Sigmoid colon (tissue), 7 donors: Measurements from ENCODE around the gene PDGFRA. TPM values are rescaled to one million over a fixed set of nuclear protein-coding genes. Genes with fewer than 3 reads are reported as not detected.

Experiments used
- DNase-seq: peaks from one replicate; pipeline ENCODE4 v3.0.0-alpha.2; 2019
- H3K27ac ChIP-seq, 4 donors: fragments of 200-600 bp; sonication (generic); one replicate each; pipeline ENCODE4 v1.5.1; 2016 to 2019; ENCODE audit warnings: mild to moderate bottlenecking in 1 of 4
- H3K27me3 ChIP-seq, 3 donors: fragments of 200-600 bp; sonication (generic); one replicate each; pipeline ENCODE4 v1.5.1; 2019; ENCODE audit warnings: mild to moderate bottlenecking in 1 of 3
- H3K36me3 ChIP-seq, 4 donors: fragments of 200-600 bp; sonication (generic); one replicate each; pipeline ENCODE4 v1.5.1; 2016 to 2019
- H3K4me1 ChIP-seq, 4 donors: fragments of 200-600 bp; sonication (generic); one replicate each; pipeline ENCODE4 v1.5.1; 2017 to 2019
- H3K4me3 ChIP-seq, 4 donors: fragments of 200-600 bp; sonication (generic); one replicate each; pipeline ENCODE4 v1.5.1; 2017 to 2019; ENCODE audit warnings: mild to moderate bottlenecking in 2 of 4, moderate library complexity in 1 of 4
- H3K9me3 ChIP-seq, 4 donors: fragments of 200-600 bp in 3 of 4; sonication (generic) in 3 of 4; one replicate each; pipeline versions ENCODE4 v1.5.1 to v1.6.1; 2013 to 2019
- EP300 ChIP-seq, 4 donors: sonication (generic); formaldehyde crosslinking; IDR thresholded peaks; one replicate each; pipeline ENCODE4 v1.6.1; 2017; ENCODE audit warnings: antibody characterized with exemption in 4 of 4
- POLR2A ChIP-seq, 2 donors: fragments of 450-650 bp; IDR thresholded peaks; one replicate each; pipeline ENCODE4 v1.6.1; 2016; ENCODE audit warnings: antibody characterized with exemption in 2 of 2, mild to moderate bottlenecking in 2 of 2, moderate library complexity in 2 of 2
- POLR2AphosphoS5 ChIP-seq, 4 donors: sonication (generic); formaldehyde crosslinking; IDR thresholded peaks; one replicate each; pipeline ENCODE4 v1.6.1; 2017; ENCODE audit warnings: antibody characterized with exemption in 4 of 4
- WGBS, 2 donors: extraction: QIAGEN DNeasy Blood & Tissue Kit; methylation state at CpG; one replicate each; pipeline ENCODE4 v1.1.7; 2013; 5-methylcytosine and 5-hydroxymethylcytosine counted together
- intact Hi-C: fragments of 100-400 bp; cut with DNase I; formaldehyde crosslinking; loops from one replicate; pipeline ENCODE4 v1.15.1; 2023
- polyA plus RNA-seq, 3 donors: library from polyadenylated mRNA; stranded (reverse); fragments of 200-250 nt; gene quantifications; one replicate each; pipeline ENCODE4 v1.2.3, GENCODE V29; 2013
- total RNA-seq, 4 donors: library from RNA; depleted of rRNA; stranded (reverse); fragments of >200 nt; gene quantifications; one replicate each; pipeline ENCODE4 v1.1.0, GENCODE V29; 2016
- TF ChIP-seq, protein P1 (sequence below), 4 experiments: fragments of 450-650 bp in 3 of 4; fragments of 200-600 bp in 1 of 4; IDR thresholded peaks; one replicate each; pipeline ENCODE4 v1.5.1; 2016 to 2019; ENCODE audit warnings: antibody characterized with exemption in 4 of 4, mild to moderate bottlenecking in 3 of 4, moderate library complexity in 2 of 4
- donor health status: healthy with polysubstance abuse.
- donor health status: Bipolar disorder and iron deficiency.
- donor health status: healthy.

The PDGFRA gene
- total RNA-seq (100 to 1,000 TPM; 170 to 222 (median 192) TPM), polyA plus RNA-seq (10 to 100 TPM in 1 of 3 donors, 1 to 10 TPM in 2; 3.2 to 25.1 (median 9.6) TPM)

DNA sequence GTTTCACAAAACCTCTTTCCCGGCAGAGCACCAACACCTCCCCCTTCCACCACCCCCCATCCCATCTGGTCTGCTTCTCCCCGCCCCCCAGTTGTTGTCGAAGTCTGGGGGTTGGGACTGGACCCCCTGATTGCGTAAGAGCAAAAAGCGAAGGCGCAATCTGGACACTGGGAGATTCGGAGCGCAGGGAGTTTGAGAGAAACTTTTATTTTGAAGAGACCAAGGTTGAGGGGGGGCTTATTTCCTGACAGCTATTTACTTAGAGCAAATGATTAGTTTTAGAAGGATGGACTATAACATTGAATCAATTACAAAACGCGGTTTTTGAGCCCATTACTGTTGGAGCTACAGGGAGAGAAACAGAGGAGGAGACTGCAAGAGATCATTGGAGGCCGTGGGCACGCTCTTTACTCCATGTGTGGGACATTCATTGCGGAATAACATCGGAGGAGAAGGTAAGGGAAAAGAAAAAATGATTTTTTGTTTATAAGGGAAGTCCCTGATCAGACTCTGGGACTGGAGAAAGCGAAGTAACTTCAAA, at the start of gene PDGFRA:
Gene PDGFRA, plus strand, starts transcription at position 333 of the 541 bp plus-strand sequence. CDS start 29,476 bp downstream, outside the sequence.
- TF ChIP-seq, protein P1, sequence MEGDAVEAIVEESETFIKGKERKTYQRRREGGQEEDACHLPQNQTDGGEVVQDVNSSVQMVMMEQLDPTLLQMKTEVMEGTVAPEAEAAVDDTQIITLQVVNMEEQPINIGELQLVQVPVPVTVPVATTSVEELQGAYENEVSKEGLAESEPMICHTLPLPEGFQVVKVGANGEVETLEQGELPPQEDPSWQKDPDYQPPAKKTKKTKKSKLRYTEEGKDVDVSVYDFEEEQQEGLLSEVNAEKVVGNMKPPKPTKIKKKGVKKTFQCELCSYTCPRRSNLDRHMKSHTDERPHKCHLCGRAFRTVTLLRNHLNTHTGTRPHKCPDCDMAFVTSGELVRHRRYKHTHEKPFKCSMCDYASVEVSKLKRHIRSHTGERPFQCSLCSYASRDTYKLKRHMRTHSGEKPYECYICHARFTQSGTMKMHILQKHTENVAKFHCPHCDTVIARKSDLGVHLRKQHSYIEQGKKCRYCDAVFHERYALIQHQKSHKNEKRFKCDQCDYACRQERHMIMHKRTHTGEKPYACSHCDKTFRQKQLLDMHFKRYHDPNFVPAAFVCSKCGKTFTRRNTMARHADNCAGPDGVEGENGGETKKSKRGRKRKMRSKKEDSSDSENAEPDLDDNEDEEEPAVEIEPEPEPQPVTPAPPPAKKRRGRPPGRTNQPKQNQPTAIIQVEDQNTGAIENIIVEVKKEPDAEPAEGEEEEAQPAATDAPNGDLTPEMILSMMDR (IDR thresholded peaks at IDR 0.05), result no peak
- TF ChIP-seq POLR2A (IDR thresholded peaks at IDR 0.05), result no peak
- no peak for TF ChIP-seq EP300 (IDR thresholded peaks at IDR 0.05)
- TF ChIP-seq POLR2AphosphoS5 (IDR thresholded peaks at IDR 0.05), result peak; percentile 41 to 64 (median 56)
- Histone ChIP-seq H3K27me3 (peaks cover 52 to 92% (median 89%) of the 10 kb centered on the region in 3 donors), H3K27ac (peak within 1 kb of the TSS; percentile 64 to 75 (median 69)), H3K9me3 (no peaks in the 10 kb centered on the region), H3K36me3 (no peaks in the 10 kb centered on the region), H3K4me1 (peaks cover 0 to 75% (median 73%) of the 10 kb centered on the region in 4 donors), H3K4me3 (peak within 1 kb of the TSS; percentile 39 to 54 (median 49))
- WGBS, 2 donors, result 10 to 11% methylated on average over 15 of the region's 15 CpGs
- intact Hi-C loops, result loop anchor here (5.0 kb wide), 1 partner anchor 1212 kb away; no protein-coding TSS in a partner anchor
- DNase-seq, result peak; percentile 95

DNA sequence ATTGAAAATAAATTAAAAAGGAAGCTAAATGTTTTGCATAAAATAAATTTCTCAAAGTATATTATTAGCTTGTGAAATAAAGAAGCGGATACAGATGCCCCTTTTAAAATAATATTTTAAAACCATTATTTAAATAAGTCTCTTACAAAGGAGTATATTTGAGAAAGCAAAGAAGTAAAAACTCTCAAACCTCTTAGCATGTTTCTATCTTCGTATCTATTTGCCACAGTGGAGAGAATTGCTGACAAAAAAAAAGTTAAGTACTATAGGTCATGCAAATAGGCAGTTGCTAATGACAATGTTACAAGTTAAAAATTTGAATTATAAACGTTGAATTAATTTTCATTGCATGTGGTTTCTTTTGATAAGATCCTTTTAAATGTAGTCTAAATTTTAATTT, 44.5 kb upstream of the PDGFRA start:
- Histone ChIP-seq H3K36me3 (no peaks in the 10 kb centered on the region), H3K4me3 (no peak overlapping the region), H3K27ac (no peak overlapping the region), H3K27me3 (no peaks in the 10 kb centered on the region), H3K4me1 (peaks cover 0 to 6% (median 3%) of the 10 kb centered on the region in 4 donors), H3K9me3 (no peaks in the 10 kb centered on the region)
- WGBS, 2 donors, result 54 to 64% methylated on average over 3 of the region's 3 CpGs
- DNase-seq, result no peak
- intact Hi-C loops, result no loop called here
- TF ChIP-seq EP300 (IDR thresholded peaks at IDR 0.05) (no peak), POLR2AphosphoS5 (IDR thresholded peaks at IDR 0.05) (no peak), POLR2A (IDR thresholded peaks at IDR 0.05) (no peak)
- TF ChIP-seq, protein P1 (IDR thresholded peaks at IDR 0.05), result no peak

DNA sequence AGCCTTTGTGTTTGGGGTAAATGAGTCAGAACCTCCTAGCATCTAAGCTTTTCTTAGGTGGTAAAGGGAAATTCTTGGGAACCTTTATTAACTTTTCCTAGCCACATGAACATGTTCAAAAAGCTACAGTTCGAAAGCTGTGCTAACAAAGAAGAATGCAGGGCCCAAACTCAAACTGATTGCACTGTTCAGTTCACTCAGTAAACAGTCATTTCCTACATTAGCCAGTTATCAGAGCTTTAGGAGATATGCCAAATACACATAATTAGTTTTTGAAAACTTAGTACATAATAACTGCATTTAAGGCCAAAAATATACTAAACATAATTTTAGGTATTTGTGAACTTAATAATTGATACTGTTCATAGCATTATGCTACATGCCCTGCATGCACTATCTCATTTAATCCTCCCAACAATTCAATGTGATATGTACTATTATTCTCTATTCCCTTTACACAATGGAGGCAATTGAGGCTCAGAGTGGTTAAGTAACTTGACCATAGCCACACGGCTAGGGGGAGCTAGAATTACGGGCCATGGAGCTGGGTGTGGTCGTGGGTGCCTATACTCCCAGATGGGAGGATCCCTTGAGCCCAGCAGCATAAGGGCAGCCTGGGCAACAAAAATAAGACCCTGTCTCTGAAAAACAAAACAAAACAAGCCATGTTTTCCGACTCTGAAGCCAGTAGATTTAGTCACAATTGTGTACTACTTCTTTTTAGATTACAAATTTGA, 43.9 kb upstream of the PDGFRA start:
- 54 to 71% methylated on average over 5 of the region's 5 CpGs for WGBS, 2 donors
- DNase-seq, result no peak
- TF ChIP-seq POLR2A (IDR thresholded peaks at IDR 0.05) (no peak), POLR2AphosphoS5 (IDR thresholded peaks at IDR 0.05) (no peak), EP300 (IDR thresholded peaks at IDR 0.05) (no peak)
- TF ChIP-seq, protein P1 (IDR thresholded peaks at IDR 0.05), result no peak
- H3K36me3 ChIP-seq, result no peaks in the 10 kb centered on the region
- H3K4me3 ChIP-seq, result no peak overlapping the region
- no peaks in the 10 kb centered on the region for H3K27me3 ChIP-seq
- peaks cover 0 to 8% (median 3%) of the 10 kb centered on the region in 4 donors for H3K4me1 ChIP-seq
- intact Hi-C loops, result no loop called here
- H3K9me3 ChIP-seq, result no peaks in the 10 kb centered on the region
- no peak overlapping the region for H3K27ac ChIP-seq

DNA sequence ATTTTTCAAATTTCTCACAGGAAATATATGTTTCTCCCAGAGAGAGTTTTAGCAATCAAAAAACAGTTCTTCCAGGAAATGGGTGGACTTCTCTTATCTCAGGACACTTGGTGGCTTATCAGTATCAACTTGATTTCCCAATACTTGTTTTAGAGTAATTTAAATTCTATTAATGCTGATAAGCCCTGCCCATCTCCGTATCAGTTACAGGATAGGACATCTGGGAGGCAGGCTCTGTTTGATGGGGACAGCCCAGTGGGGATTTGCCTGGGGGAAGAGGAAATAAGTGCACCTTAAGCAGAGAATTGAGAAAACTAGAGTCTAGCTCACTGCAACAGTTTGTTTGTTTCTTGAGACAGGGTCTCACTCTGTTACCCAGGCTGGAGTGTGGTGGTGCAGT, 43.2 kb upstream of the PDGFRA start:
- no peak for DNase-seq
- Histone ChIP-seq H3K27ac (no peak overlapping the region), H3K9me3 (no peaks in the 10 kb centered on the region), H3K4me3 (no peak overlapping the region), H3K27me3 (no peaks in the 10 kb centered on the region), H3K4me1 (peaks cover 0 to 8% (median 3%) of the 10 kb centered on the region in 4 donors), H3K36me3 (no peaks in the 10 kb centered on the region)
- no peak for TF ChIP-seq POLR2A (IDR thresholded peaks at IDR 0.05)
- no peak for TF ChIP-seq POLR2AphosphoS5 (IDR thresholded peaks at IDR 0.05)
- TF ChIP-seq, protein P1 (IDR thresholded peaks at IDR 0.05), result no peak
- no peak for TF ChIP-seq EP300 (IDR thresholded peaks at IDR 0.05)
- intact Hi-C loops, result no loop called here
- 16 to 60% methylated on average over 1 of the region's 1 CpG for WGBS, 2 donors
